GM23248 (cell line): ENCODE measurements around the gene BLMH.

Experiments
- EZH2 ChIP-seq: fragments of 200-600 bp; sonication (generic); IDR thresholded peaks from 2 replicates; pipeline ENCODE4 v1.6.1; 2018; ENCODE audit warnings: antibody characterized with exemption, mild to moderate bottlenecking; ENCODE audit not compliant: insufficient read depth, poor library complexity, severe bottlenecking
- EZH2phosphoT487 ChIP-seq: fragments of 200-600 bp; sonication (generic); IDR thresholded peaks from 2 replicates; pipeline ENCODE4 v1.6.1; 2018; ENCODE audit warnings: antibody characterized with exemption, moderate library complexity, mild to moderate bottlenecking, low read depth; ENCODE audit not compliant: insufficient read depth

GRCh38 chr17:30241051-30241450, 50.7 kb downstream of the BLMH start:
- TF ChIP-seq EZH2phosphoT487 = no peak
- TF ChIP-seq EZH2 = no peak
